RWPE2 (cell line): ENCODE measurements around the gene TUBB2B.

ENCODE experiments used
- ATAC-seq: fragments of 200-7000 bp; cut with Tn5 transposase; 3 replicates; pipeline ENCODE4 v1.9.1; 2021; ENCODE audit warnings: low read depth
- DNase-seq: peaks from one replicate; pipeline ENCODE4 v3.0.0-alpha.2; 2020; ENCODE audit warnings: low spot score
- H3K27ac ChIP-seq: fragments of 450-650 bp; 2 replicates; pipeline ENCODE4 v1.5.1; 2017; ENCODE audit warnings: mild to moderate bottlenecking; ENCODE audit not compliant: poor library complexity, severe bottlenecking
- H3K27me3 ChIP-seq: fragments of 250-450 bp; sonication (Bioruptor Pico); 2 replicates; pipeline ENCODE4 v1.5.1; 2021; ENCODE audit warnings: mild to moderate bottlenecking, moderate library complexity; ENCODE audit not compliant: insufficient read depth, poor library complexity, severe bottlenecking
- H3K36me3 ChIP-seq: fragments of 250-450 bp; sonication (Bioruptor Pico); 2 replicates; pipeline ENCODE4 v1.5.1; 2020; ENCODE audit warnings: low read depth, mild to moderate bottlenecking, moderate library complexity
- H3K4me1 ChIP-seq: fragments of 250-450 bp; sonication (Bioruptor Pico); 2 replicates; pipeline ENCODE4 v1.5.1; 2021; ENCODE audit warnings: mild to moderate bottlenecking, moderate library complexity; ENCODE audit not compliant: insufficient read depth, poor library complexity, severe bottlenecking
- H3K4me3 ChIP-seq: fragments of 250-450 bp; sonication (Bioruptor Pico); 2 replicates; pipeline ENCODE4 v1.5.1; 2021; ENCODE audit warnings: mild to moderate bottlenecking, moderate library complexity; ENCODE audit not compliant: severe bottlenecking
- H3K9me3 ChIP-seq: fragments of 250-450 bp; sonication (Bioruptor Pico); 2 replicates; pipeline ENCODE4 v1.5.1; 2021; ENCODE audit warnings: mild to moderate bottlenecking, moderate library complexity; ENCODE audit not compliant: severe bottlenecking
- TF ChIP-seq, protein P1 (sequence below): fragments of 450-650 bp; IDR thresholded peaks from one replicate; pipeline ENCODE4 v1.5.1; 2017; ENCODE audit warnings: mild to moderate bottlenecking, moderate library complexity; ENCODE audit not compliant: poor library complexity, severe bottlenecking

Gene TUBB2B

DNA sequence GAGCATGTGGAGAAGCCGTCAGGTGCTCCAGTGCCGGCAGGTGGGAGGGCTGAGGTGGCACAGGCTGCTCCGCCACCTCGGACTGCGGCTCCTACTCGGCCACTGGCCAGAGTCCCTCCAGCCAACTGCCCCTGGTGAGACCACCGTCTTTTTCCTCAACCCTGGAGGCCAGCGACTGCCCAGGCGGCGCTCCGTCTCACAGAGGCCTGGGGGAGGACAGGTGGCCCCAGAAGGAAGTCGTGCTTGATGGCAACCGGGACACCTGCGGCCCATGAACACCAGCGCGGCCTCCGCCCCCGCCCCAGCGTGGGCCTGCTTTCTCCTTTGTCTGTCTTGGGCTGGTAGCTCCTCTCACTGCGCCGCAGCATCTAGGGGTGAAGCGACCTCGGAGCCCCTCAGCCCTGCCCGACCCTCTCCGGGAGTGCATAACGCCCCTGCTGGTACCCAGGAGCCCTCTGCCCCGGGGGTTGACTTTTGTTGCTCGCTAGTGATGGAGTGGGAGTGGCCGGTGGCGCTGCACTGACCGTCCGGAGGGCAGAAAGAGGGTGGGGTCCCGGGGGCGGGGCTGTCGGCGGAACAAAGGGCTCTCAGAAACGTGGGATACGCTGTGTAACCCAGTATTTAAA is 706 bp upstream of the TUBB2B start:
- Histone ChIP-seq H3K4me3 (no peak overlapping the region), H3K4me1 (no peaks in the 10 kb centered on the region), H3K36me3 (no peaks in the 10 kb centered on the region), H3K27me3 (peaks cover 48% of the 10 kb centered on the region), H3K9me3 (no peaks in the 10 kb centered on the region), H3K27ac (no peak overlapping the region)
- TF ChIP-seq, protein P1, sequence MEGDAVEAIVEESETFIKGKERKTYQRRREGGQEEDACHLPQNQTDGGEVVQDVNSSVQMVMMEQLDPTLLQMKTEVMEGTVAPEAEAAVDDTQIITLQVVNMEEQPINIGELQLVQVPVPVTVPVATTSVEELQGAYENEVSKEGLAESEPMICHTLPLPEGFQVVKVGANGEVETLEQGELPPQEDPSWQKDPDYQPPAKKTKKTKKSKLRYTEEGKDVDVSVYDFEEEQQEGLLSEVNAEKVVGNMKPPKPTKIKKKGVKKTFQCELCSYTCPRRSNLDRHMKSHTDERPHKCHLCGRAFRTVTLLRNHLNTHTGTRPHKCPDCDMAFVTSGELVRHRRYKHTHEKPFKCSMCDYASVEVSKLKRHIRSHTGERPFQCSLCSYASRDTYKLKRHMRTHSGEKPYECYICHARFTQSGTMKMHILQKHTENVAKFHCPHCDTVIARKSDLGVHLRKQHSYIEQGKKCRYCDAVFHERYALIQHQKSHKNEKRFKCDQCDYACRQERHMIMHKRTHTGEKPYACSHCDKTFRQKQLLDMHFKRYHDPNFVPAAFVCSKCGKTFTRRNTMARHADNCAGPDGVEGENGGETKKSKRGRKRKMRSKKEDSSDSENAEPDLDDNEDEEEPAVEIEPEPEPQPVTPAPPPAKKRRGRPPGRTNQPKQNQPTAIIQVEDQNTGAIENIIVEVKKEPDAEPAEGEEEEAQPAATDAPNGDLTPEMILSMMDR = no peak
- DNase-seq (no peak), ATAC-seq (no peak)

DNA sequence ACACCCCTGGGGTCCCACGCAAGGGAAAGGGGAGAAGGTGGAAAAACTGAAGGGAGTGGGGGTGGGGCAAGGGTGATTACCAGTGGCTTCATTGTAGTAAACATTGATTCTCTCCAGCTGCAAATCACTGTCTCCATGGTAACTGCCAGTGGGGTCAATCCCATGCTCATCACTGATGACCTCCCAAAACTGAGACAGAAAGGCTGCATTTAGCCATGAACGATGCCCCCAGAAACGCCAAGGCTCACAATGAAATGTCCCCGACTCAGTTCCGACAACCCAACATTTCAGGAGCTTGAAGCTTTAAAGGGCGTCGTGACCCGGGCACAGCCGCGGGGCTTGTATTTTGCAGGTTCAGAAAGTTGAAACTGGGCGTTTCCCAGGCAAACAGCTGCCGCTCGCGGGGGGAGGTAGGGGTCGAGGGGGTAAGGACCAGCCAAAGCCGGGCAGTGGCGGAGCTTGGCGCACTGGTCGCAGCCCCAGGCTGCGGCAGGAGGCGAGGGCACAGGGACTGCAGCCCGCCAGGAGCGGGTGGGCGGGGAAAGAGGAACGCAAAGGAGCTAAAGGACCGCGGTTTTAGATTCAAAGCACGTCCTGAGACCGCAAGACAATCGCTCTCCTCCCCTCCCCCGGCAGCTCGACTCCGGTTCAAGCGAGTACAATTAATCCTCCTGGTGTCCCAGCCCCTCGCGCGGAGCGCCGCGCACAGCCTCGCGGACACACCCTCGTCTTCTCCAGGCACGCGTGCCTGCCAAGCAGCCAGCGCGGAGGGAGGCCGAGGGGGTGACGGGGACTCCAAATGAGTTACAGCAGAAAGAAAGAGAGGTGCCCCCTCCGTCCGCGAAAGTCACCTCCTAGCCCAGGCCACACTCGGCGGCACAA is 731 bp downstream of the TUBB2B start:
- TF ChIP-seq, protein P1 = no peak
- Histone ChIP-seq H3K27me3 (peaks cover 48% of the 10 kb centered on the region), H3K4me3 (peak overlapping the region; percentile 26), H3K4me1 (no peaks in the 10 kb centered on the region), H3K36me3 (no peaks in the 10 kb centered on the region), H3K27ac (no peak overlapping the region), H3K9me3 (no peaks in the 10 kb centered on the region)
- DNase-seq (no peak), ATAC-seq (peak; percentile 24)

DNA sequence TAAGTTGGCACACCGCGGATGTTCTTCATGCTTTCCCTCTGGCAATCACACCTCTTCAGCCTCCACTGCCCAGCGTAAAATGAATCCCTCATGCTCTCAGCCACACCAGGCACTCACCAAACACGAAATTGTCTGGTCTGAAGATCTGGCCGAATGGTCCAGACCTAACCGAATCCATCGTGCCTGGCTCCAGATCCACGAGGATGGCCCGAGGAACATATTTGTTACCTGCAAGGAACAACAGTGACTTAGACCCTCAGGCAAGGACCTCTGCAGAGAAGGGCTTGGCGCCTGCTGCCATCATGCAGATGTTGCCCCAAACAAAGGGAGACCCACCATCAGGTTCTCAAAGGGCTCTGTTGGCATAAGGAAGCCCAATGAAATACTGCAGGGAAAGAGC is 1.4 kb downstream of the TUBB2B start:
- H3K4me1 ChIP-seq = no peaks in the 10 kb centered on the region
- H3K4me3 ChIP-seq = no peak overlapping the region
- H3K27ac ChIP-seq = no peak overlapping the region

DNA sequence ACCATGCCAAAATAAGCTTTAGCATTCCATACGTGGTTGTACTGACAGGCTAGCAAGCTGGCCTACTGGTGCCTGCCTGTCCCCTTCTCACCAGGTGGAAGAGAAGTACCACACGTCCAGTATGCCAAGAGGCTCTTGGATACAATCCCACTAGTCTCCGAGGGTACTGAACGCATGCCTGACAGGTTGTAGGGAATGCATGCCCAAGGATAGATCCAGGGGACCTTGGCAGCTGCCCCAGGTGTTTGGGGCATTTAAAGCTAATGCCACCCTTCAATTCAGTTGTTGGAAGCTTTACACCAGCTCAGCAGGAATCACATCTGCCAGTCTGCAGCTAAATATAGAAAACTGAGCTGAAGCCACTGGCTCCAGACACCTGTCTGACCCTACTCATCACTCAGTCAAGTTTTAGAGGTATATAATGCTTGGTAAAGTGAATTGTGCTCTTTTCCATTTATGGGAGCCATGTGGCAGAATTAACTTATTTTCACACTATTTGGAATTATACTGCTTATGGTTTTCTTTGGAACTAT is 4.9 kb downstream of the TUBB2B start:
- DNase-seq = no peak
- Histone ChIP-seq H3K27me3 (peaks cover 17% of the 10 kb centered on the region), H3K9me3 (peaks cover 1% of the 10 kb centered on the region), H3K36me3 (no peaks in the 10 kb centered on the region), H3K27ac (no peak overlapping the region), H3K4me3 (no peak overlapping the region), H3K4me1 (no peaks in the 10 kb centered on the region)
- no peak for ATAC-seq
- TF ChIP-seq, protein P1 = no peak

More for the DNA sequence above, 1.4 kb downstream of the TUBB2B start:
- DNase-seq (no peak), ATAC-seq (no peak)
- TF ChIP-seq, protein P1 = no peak
- Histone ChIP-seq H3K9me3 (no peaks in the 10 kb centered on the region), H3K36me3 (no peaks in the 10 kb centered on the region), H3K27me3 (peaks cover 48% of the 10 kb centered on the region)
